ENCODE data around the gene PSMA6.

DNA sequence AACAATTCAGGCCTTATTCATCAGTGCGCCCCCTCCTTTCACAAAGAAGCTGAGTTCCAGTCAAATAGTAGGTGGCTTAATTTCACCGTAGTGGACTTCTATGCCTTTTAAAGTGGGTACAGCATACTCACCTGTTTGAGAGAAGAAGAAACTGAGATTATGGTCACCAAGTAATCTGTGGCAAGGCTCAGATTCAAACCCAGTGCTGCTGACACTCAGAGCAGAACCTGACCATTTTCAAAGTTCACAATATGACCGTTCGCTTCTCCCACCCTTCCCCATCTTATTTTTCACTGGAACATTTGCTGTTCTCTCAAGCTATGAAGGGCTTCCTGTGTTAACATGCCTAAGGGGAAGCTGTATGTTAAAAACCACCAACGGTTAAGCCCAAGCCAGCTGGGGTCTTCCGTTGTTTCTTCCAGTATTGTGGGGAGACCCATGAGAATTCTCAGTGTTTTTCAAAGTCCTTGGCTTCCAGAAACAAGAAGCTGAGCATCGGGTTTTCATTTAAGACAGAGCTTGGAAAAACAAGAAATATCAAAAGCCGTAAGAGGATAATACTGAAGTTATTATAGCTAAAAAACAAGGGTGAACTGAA, 6.1 kb upstream of the PSMA6 start:
- TF ChIP-seq GATA2 (IDR thresholded peaks at IDR 0.05; ENCODE audit: low read depth, low read length) (no peak), GATA3 (IDR thresholded peaks at IDR 0.05; ENCODE audit: low read depth, low read length) (no peak)

Measured in SH-SY5Y (cell line).